ENCODE measurements around the gene PLPP4.

Gene PLPP4

GRCh38 chr10:120503689-120504088 is 46.7 kb downstream of the PLPP4 start:
- TF ChIP-seq FOXP2 (optimal IDR thresholded peaks at IDR 0.05; ENCODE audit: borderline replicate concordance, extremely low read depth, extremely low read length, insufficient read depth) (no peak), TAF1 (IDR thresholded peaks at IDR 0.05; ENCODE audit: borderline replicate concordance, insufficient read depth, low read length) (no peak), SIN3A (IDR thresholded peaks at IDR 0.05; ENCODE audit: borderline replicate concordance, insufficient read depth, low read length) (no peak)

- TF ChIP-seq TAF1 (IDR thresholded peaks at IDR 0.05; ENCODE audit: borderline replicate concordance, insufficient read depth, low read length) (no peak), SIN3A (IDR thresholded peaks at IDR 0.05; ENCODE audit: borderline replicate concordance, insufficient read depth, low read length) (no peak), FOXP2 (optimal IDR thresholded peaks at IDR 0.05; ENCODE audit: borderline replicate concordance, extremely low read depth, extremely low read length, insufficient read depth) (no peak), POLR2AphosphoS5 (IDR thresholded peaks at IDR 0.05; ENCODE audit: low read depth, low read length) (no peak)
- TF ChIP-seq, protein P1, sequence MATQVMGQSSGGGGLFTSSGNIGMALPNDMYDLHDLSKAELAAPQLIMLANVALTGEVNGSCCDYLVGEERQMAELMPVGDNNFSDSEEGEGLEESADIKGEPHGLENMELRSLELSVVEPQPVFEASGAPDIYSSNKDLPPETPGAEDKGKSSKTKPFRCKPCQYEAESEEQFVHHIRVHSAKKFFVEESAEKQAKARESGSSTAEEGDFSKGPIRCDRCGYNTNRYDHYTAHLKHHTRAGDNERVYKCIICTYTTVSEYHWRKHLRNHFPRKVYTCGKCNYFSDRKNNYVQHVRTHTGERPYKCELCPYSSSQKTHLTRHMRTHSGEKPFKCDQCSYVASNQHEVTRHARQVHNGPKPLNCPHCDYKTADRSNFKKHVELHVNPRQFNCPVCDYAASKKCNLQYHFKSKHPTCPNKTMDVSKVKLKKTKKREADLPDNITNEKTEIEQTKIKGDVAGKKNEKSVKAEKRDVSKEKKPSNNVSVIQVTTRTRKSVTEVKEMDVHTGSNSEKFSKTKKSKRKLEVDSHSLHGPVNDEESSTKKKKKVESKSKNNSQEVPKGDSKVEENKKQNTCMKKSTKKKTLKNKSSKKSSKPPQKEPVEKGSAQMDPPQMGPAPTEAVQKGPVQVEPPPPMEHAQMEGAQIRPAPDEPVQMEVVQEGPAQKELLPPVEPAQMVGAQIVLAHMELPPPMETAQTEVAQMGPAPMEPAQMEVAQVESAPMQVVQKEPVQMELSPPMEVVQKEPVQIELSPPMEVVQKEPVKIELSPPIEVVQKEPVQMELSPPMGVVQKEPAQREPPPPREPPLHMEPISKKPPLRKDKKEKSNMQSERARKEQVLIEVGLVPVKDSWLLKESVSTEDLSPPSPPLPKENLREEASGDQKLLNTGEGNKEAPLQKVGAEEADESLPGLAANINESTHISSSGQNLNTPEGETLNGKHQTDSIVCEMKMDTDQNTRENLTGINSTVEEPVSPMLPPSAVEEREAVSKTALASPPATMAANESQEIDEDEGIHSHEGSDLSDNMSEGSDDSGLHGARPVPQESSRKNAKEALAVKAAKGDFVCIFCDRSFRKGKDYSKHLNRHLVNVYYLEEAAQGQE (IDR thresholded peaks at IDR 0.05; ENCODE audit: insufficient read depth in 1 of 2, low read depth in 2 of 2, low read length in 2 of 2) = no peak
Observed at GRCh38 chr10:120505056-120505455, 48.0 kb downstream of the PLPP4 start.

- TF ChIP-seq POLR2AphosphoS5 (IDR thresholded peaks at IDR 0.05; ENCODE audit: low read depth, low read length) = no peak
- TF ChIP-seq TAF1 (IDR thresholded peaks at IDR 0.05; ENCODE audit: borderline replicate concordance, insufficient read depth, low read length) = no peak
- no peak for TF ChIP-seq FOXP2 (optimal IDR thresholded peaks at IDR 0.05; ENCODE audit: borderline replicate concordance, extremely low read depth, extremely low read length, insufficient read depth)
- TF ChIP-seq SIN3A (IDR thresholded peaks at IDR 0.05; ENCODE audit: borderline replicate concordance, insufficient read depth, low read length) = no peak
- TF ChIP-seq, protein P1 (IDR thresholded peaks at IDR 0.05; ENCODE audit: insufficient read depth in 1 of 2, low read depth in 2 of 2, low read length in 2 of 2) = no peak
Observed at GRCh38 chr10:120505866-120506265, 48.8 kb downstream of the PLPP4 start.

GRCh38 chr10:120506674-120507073 is 49.6 kb downstream of the PLPP4 start:
- TF ChIP-seq, protein P1 (IDR thresholded peaks at IDR 0.05; ENCODE audit: insufficient read depth in 1 of 2, low read depth in 2 of 2, low read length in 2 of 2) = no peak
- no peak for TF ChIP-seq TAF1 (IDR thresholded peaks at IDR 0.05; ENCODE audit: borderline replicate concordance, insufficient read depth, low read length)
- no peak for TF ChIP-seq FOXP2 (optimal IDR thresholded peaks at IDR 0.05; ENCODE audit: borderline replicate concordance, extremely low read depth, extremely low read length, insufficient read depth)
- no peak for TF ChIP-seq POLR2AphosphoS5 (IDR thresholded peaks at IDR 0.05; ENCODE audit: low read depth, low read length)
- TF ChIP-seq SIN3A (IDR thresholded peaks at IDR 0.05; ENCODE audit: borderline replicate concordance, insufficient read depth, low read length) = no peak

GRCh38 chr10:120507175-120507574 is 50.1 kb downstream of the PLPP4 start:
- TF ChIP-seq FOXP2 (optimal IDR thresholded peaks at IDR 0.05; ENCODE audit: borderline replicate concordance, extremely low read depth, extremely low read length, insufficient read depth) (no peak), POLR2AphosphoS5 (IDR thresholded peaks at IDR 0.05; ENCODE audit: low read depth, low read length) (no peak), TAF1 (IDR thresholded peaks at IDR 0.05; ENCODE audit: borderline replicate concordance, insufficient read depth, low read length) (no peak), SIN3A (IDR thresholded peaks at IDR 0.05; ENCODE audit: borderline replicate concordance, insufficient read depth, low read length) (no peak)
- TF ChIP-seq, protein P1 (IDR thresholded peaks at IDR 0.05; ENCODE audit: insufficient read depth in 1 of 2, low read depth in 2 of 2, low read length in 2 of 2) = no peak

All from PFSK-1 (cell line).